Liver (tissue), 3 donors: ENCODE results near the gene RAVER2.

Experiments used
- EGR1 ChIP-seq, 2 donors: IDR thresholded peaks; 2 replicates each; pipeline ENCODE4 v1.6.1; 2016 to 2018; ENCODE audit warnings: antibody characterized with exemption in 2 of 2, low read depth in 2 of 2
- GABPA ChIP-seq, 2 donors: IDR thresholded peaks in 1 of 2; conservative IDR thresholded peaks in 1 of 2; 2 replicates each; pipeline ENCODE4 v1.6.1; 2016; ENCODE audit warnings: antibody characterized with exemption in 2 of 2, mild to moderate bottlenecking in 1 of 2, moderate library complexity in 1 of 2
- HNF4G ChIP-seq: IDR thresholded peaks from 2 replicates; pipeline ENCODE4 v1.6.1; 2016; ENCODE audit warnings: antibody characterized with exemption
- JUND ChIP-seq, 2 donors: IDR thresholded peaks; 2 replicates each; pipeline ENCODE4 v1.6.1; 2016; ENCODE audit warnings: antibody characterized with exemption in 2 of 2
- RAD21 ChIP-seq, 2 donors: IDR thresholded peaks; 2 replicates each; pipeline ENCODE4 v1.6.1; 2016; ENCODE audit warnings: antibody characterized with exemption in 2 of 2, mild to moderate bottlenecking in 2 of 2
- RXRA ChIP-seq, 2 donors: IDR thresholded peaks; 2 replicates each; pipeline ENCODE4 v1.6.1; 2017 to 2018; ENCODE audit warnings: antibody characterized with exemption in 2 of 2, mild to moderate bottlenecking in 1 of 2
- SP1 ChIP-seq: IDR thresholded peaks from 2 replicates; pipeline ENCODE4 v1.6.1; 2018; ENCODE audit warnings: antibody characterized with exemption, mild to moderate bottlenecking
- TAF1 ChIP-seq: conservative IDR thresholded peaks from 2 replicates; pipeline ENCODE4 v1.6.1; 2016; ENCODE audit warnings: antibody characterized with exemption, mild to moderate bottlenecking
- YY1 ChIP-seq: IDR thresholded peaks from 2 replicates; pipeline ENCODE4 v1.6.1; 2016; ENCODE audit warnings: antibody characterized with exemption, mild to moderate bottlenecking
- TF ChIP-seq, protein P1 (sequence below): fragments of 150-350 bp; IDR thresholded peaks from 2 replicates; pipeline ENCODE4 v1.5.1; 2017; ENCODE audit warnings: improper control_type of control experiment, low read depth, low read length; ENCODE audit not compliant: missing input control
- TF ChIP-seq, protein P2 (sequence below): IDR thresholded peaks from 2 replicates; pipeline ENCODE4 v1.6.1; 2016; ENCODE audit warnings: antibody characterized with exemption
- TF ChIP-seq, protein P3 (sequence below): IDR thresholded peaks from 2 replicates; pipeline ENCODE4 v1.6.1; 2016; ENCODE audit warnings: antibody characterized with exemption
- TF ChIP-seq, protein P4 (sequence below): IDR thresholded peaks from 2 replicates; pipeline ENCODE4 v1.6.1; 2016; ENCODE audit warnings: antibody characterized with exemption, mild to moderate bottlenecking
- donor health status: healthy.
- donor health status: healthy.

DNA sequence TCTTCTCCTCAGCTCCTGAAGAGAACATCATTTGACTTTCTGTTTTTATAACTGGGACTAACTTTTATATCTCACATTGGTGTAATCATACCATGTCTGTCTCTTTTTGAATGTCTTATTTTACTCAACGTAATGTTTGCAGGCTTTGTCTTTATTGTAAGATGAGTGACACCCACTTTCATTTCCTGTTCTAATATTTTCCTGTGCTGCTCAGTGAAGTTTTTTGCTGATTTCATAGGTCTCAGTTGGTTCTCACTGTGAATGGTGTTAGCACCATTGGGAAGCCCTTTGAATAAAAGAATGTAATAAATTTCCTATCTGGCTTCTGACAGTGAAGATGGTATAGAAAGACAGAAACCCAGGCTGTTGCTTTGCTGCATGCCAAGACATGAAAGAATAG, 84.0 kb downstream of the RAVER2 start:
- TF ChIP-seq TAF1 (no peak), RAD21 (IDR thresholded peaks at IDR 0.05) (no peak), SP1 (no peak), RXRA (IDR thresholded peaks at IDR 0.05) (no peak), EGR1 (IDR thresholded peaks at IDR 0.05; ENCODE audit: low read depth in 2 of 2) (no peak), YY1 (no peak), JUND (IDR thresholded peaks at IDR 0.05) (no peak), HNF4G (no peak), GABPA (IDR thresholded peaks at IDR 0.05 in 1 of 2, conservative IDR thresholded peaks at IDR 0.05 in 1 of 2) (no peak)
- TF ChIP-seq, protein P1, sequence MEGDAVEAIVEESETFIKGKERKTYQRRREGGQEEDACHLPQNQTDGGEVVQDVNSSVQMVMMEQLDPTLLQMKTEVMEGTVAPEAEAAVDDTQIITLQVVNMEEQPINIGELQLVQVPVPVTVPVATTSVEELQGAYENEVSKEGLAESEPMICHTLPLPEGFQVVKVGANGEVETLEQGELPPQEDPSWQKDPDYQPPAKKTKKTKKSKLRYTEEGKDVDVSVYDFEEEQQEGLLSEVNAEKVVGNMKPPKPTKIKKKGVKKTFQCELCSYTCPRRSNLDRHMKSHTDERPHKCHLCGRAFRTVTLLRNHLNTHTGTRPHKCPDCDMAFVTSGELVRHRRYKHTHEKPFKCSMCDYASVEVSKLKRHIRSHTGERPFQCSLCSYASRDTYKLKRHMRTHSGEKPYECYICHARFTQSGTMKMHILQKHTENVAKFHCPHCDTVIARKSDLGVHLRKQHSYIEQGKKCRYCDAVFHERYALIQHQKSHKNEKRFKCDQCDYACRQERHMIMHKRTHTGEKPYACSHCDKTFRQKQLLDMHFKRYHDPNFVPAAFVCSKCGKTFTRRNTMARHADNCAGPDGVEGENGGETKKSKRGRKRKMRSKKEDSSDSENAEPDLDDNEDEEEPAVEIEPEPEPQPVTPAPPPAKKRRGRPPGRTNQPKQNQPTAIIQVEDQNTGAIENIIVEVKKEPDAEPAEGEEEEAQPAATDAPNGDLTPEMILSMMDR, result no peak
- TF ChIP-seq, protein P2, sequence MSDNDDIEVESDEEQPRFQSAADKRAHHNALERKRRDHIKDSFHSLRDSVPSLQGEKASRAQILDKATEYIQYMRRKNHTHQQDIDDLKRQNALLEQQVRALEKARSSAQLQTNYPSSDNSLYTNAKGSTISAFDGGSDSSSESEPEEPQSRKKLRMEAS, result no peak
- TF ChIP-seq, protein P3, sequence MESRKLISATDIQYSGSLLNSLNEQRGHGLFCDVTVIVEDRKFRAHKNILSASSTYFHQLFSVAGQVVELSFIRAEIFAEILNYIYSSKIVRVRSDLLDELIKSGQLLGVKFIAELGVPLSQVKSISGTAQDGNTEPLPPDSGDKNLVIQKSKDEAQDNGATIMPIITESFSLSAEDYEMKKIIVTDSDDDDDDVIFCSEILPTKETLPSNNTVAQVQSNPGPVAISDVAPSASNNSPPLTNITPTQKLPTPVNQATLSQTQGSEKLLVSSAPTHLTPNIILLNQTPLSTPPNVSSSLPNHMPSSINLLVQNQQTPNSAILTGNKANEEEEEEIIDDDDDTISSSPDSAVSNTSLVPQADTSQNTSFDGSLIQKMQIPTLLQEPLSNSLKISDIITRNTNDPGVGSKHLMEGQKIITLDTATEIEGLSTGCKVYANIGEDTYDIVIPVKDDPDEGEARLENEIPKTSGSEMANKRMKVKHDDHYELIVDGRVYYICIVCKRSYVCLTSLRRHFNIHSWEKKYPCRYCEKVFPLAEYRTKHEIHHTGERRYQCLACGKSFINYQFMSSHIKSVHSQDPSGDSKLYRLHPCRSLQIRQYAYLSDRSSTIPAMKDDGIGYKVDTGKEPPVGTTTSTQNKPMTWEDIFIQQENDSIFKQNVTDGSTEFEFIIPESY, result no peak
- TF ChIP-seq, protein P4, sequence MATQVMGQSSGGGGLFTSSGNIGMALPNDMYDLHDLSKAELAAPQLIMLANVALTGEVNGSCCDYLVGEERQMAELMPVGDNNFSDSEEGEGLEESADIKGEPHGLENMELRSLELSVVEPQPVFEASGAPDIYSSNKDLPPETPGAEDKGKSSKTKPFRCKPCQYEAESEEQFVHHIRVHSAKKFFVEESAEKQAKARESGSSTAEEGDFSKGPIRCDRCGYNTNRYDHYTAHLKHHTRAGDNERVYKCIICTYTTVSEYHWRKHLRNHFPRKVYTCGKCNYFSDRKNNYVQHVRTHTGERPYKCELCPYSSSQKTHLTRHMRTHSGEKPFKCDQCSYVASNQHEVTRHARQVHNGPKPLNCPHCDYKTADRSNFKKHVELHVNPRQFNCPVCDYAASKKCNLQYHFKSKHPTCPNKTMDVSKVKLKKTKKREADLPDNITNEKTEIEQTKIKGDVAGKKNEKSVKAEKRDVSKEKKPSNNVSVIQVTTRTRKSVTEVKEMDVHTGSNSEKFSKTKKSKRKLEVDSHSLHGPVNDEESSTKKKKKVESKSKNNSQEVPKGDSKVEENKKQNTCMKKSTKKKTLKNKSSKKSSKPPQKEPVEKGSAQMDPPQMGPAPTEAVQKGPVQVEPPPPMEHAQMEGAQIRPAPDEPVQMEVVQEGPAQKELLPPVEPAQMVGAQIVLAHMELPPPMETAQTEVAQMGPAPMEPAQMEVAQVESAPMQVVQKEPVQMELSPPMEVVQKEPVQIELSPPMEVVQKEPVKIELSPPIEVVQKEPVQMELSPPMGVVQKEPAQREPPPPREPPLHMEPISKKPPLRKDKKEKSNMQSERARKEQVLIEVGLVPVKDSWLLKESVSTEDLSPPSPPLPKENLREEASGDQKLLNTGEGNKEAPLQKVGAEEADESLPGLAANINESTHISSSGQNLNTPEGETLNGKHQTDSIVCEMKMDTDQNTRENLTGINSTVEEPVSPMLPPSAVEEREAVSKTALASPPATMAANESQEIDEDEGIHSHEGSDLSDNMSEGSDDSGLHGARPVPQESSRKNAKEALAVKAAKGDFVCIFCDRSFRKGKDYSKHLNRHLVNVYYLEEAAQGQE, result no peak
